UCSD-AML1 (cell line): ENCODE results near the gene SPINK13.
"Not testable (repeated sequence)": the region's sequence is repeated elsewhere in the genome, so short reads cannot be mapped to it uniquely, and the experiment has no call there.

Experiments
- DNase-seq: peaks from one replicate; lab custom pipeline; 2025; ENCODE audit not compliant: unreplicated experiment; lab: John Stamatoyannopoulos, UW

The SPINK13 gene

DNA sequence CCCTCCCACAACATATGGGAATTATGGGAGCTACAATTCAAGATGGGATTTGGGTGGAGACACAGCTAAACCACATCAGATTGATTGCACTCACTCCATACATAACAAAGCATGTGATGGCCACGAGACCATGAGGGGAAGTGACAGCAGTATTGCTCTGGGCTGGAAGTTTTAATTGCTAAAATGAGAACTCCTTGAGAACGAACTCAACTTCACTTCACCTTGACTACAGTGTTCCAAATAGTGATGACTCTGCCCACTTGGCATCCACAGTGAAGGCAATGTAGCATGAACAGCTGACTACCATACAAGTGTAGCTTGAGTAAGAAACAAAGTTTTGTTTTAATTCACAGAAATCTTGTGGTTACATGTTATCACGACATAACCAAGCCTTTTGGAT is 42.9 kb downstream of the SPINK13 start:
- DNase-seq, result no peak

- no peak for DNase-seq
These were observed 43.6 kb downstream of the SPINK13 start, which contains the start of gene SPINK7 for GRCh38 chr5:148312153-148312552. SPINK7 (plus strand) TSS chr5:148312423; CDS start chr5:148312484, 61 bp downstream.

- no peak for DNase-seq
These were observed 45.6 kb downstream of the SPINK13 start for GRCh38 chr5:148314187-148314586.

- DNase-seq, result no peak
These were observed 46.1 kb downstream of the SPINK13 start for GRCh38 chr5:148314731-148315130.

GRCh38 chr5:148320011-148320963 is 51.7 kb downstream of the SPINK13 start:
- DNase-seq, result not testable (repeated sequence)

GRCh38 chr5:148333262-148333849 is 64.8 kb downstream of the SPINK13 start:
- DNase-seq, result no peak

- no peak for DNase-seq
These were observed 66.7 kb downstream of the SPINK13 start, which contains the start of gene SPINK9 for GRCh38 chr5:148335259-148335658. SPINK9 (plus strand) TSS chr5:148335559; CDS start chr5:148335614, 55 bp downstream.
